H1 (cell line): ENCODE results near the gene LITAF. TPM values are rescaled to one million over a fixed set of nuclear protein-coding genes. Genes with fewer than 3 reads are reported as not detected.

Experiments used
- CHD1 ChIP-seq: IDR thresholded peaks from 2 replicates; pipeline ENCODE4 v1.6.1; 2012; ENCODE audit warnings: low read depth, low read length, improper control_type of control experiment
- E2F6 ChIP-seq: IDR thresholded peaks from 2 replicates; pipeline ENCODE4 v1.6.1; 2012; ENCODE audit warnings: inconsistent platforms
- FOSL1 ChIP-seq: IDR thresholded peaks from 2 replicates; pipeline ENCODE4 v1.6.1; 2011; ENCODE audit warnings: mild to moderate bottlenecking, low read depth, low read length, moderate library complexity; ENCODE audit not compliant: insufficient read depth
- HDAC6 ChIP-seq: IDR thresholded peaks from one replicate; pipeline ENCODE4 v1.7.1; 2012; ENCODE audit warnings: low read depth, mild to moderate bottlenecking, inconsistent platforms, low read length, moderate library complexity
- KDM1A ChIP-seq: fragments of 200-600, 300-600 bp; sonication (generic); IDR thresholded peaks from 2 replicates; pipeline ENCODE4 v1.7.1; 2016; ENCODE audit warnings: mild to moderate bottlenecking, low read length, borderline replicate concordance
- KDM4A ChIP-seq: IDR thresholded peaks from one replicate; pipeline ENCODE4 v1.7.1; 2012; ENCODE audit warnings: low read depth, mild to moderate bottlenecking, moderate library complexity, low read length, inconsistent platforms; ENCODE audit not compliant: severe bottlenecking
- PHF8 ChIP-seq: fragments of 200-600 bp; sonication (generic); conservative IDR thresholded peaks from 2 replicates; pipeline ENCODE4 v1.7.1; 2012; ENCODE audit warnings: low read depth, mild to moderate bottlenecking, inconsistent platforms, low read length, moderate library complexity
- RNF2 ChIP-seq: fragments of 200-900, 300-1000 bp; sonication (generic); IDR thresholded peaks from 2 replicates; pipeline ENCODE4 v1.7.1; 2016; ENCODE audit warnings: borderline replicate concordance, low read depth, mild to moderate bottlenecking, antibody characterized with exemption, low read length; ENCODE audit not compliant: poor library complexity, severe bottlenecking; ENCODE audit errors: missing control alignments
- ZNF274 ChIP-seq: IDR thresholded peaks from 2 replicates; pipeline ENCODE4 v1.7.0; 2012; ENCODE audit warnings: low read length, borderline replicate concordance; ENCODE audit errors: extremely low read depth
- polyA plus RNA-seq, 7 experiments: library from polyadenylated mRNA; depleted of rRNA in 3 of 7; stranded (reverse) in 5 of 7; unstranded in 2 of 7; fragments of >200 nt in 5 of 7; fragments of 200-250 nt in 2 of 7; gene quantifications; 1 replicate in 5 of 7; 2 replicates in 1 of 7; 4 replicates in 1 of 7; pipeline versions ENCODE4 v1.2.1 to v1.2.3, GENCODE V29; 2011 to 2013; ENCODE audit warnings: missing spikeins in 2 of 7, mixed read lengths in 2 of 7
- total RNA-seq: library from RNA; stranded (reverse); fragmentation: NEBNext Ultra II Directional; extraction: Animal tissue kit (Norgen Biotek cat#: 25700); gene quantifications from 2 replicates; pipeline ENCODE4 v1.2.1, GENCODE V29; 2021
- TF ChIP-seq, protein P1 (sequence below): IDR thresholded peaks from 2 replicates; pipeline ENCODE4 v1.6.1; 2012; ENCODE audit warnings: low read length, inconsistent platforms

LITAF gene
- total and polyA plus RNA-seq, 2 of the 8 experiments (the other 6 are each of a cell fraction or from before 2014, with no cell fraction given): 165 to 205 TPM

DNA sequence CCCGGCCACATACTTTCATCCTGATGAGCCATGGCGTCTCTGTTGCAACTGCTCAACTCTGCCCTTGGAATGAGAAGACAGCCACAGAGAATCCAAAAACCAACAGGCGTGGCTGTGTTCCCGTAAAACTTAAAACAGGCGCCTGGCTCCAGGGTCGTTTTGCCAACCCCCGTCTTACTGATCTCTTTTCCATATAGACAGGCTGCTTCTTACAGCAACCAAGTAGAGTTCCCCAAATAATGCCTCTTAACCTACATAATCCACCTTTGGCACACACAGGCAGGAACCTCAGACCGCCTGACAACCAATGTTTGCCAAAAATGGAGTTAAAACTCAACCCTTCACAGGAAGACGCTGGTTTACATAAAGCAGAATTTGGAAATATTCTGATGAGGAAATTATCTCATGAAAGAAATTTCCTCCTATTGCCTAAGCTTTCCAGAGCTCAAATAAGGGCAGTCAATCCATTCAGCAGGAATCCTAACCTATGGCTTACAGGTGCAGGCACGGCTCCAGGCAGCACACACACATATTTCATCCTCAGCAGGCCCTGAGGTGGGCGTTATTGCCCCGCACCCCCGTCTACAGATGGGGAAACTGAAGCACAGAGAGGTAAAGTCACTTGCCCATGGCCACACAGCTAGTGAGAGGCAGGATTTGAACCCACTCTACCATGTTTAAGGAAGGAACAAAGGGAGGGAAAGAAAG, 35.8 kb downstream of the LITAF start (continued):
- TF ChIP-seq, protein P1, sequence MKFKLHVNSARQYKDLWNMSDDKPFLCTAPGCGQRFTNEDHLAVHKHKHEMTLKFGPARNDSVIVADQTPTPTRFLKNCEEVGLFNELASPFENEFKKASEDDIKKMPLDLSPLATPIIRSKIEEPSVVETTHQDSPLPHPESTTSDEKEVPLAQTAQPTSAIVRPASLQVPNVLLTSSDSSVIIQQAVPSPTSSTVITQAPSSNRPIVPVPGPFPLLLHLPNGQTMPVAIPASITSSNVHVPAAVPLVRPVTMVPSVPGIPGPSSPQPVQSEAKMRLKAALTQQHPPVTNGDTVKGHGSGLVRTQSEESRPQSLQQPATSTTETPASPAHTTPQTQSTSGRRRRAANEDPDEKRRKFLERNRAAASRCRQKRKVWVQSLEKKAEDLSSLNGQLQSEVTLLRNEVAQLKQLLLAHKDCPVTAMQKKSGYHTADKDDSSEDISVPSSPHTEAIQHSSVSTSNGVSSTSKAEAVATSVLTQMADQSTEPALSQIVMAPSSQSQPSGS: no peak
- TF ChIP-seq E2F6 (no peak), CHD1 (no peak), KDM4A (no peak), HDAC6 (no peak), FOSL1 (no peak), PHF8 (no peak), KDM1A (no peak), ZNF274 (no peak), RNF2 (no peak)
- TF ChIP-seq, all 59 proteins: peak for 0
